DOHH2 (cell line): ENCODE results near the gene DPP4.

Experiments
- H3F3A ChIP-seq: fragments of 200-600 bp; sonication (generic), shearing (Covaris generic); 2 replicates; pipeline ENCODE4 v1.6.0; 2016; ENCODE audit warnings: antibody characterized with exemption, mild to moderate bottlenecking; ENCODE audit not compliant: control insufficient read depth, insufficient read depth
- H3K27ac ChIP-seq: fragments of 200-600 bp; sonication (generic); 2 replicates; pipeline ENCODE4 v1.5.1; 2014; ENCODE audit warnings: low read depth, mild to moderate bottlenecking, low read length, moderate library complexity
- H3K27me3 ChIP-seq: fragments of 200-600 bp; sonication (generic); 2 replicates; pipeline ENCODE4 v1.6.1; 2014; ENCODE audit warnings: mild to moderate bottlenecking, low read length, mixed read lengths; ENCODE audit not compliant: control insufficient read depth
- H3K36me3 ChIP-seq: fragments of 200-600 bp; sonication (generic); 2 replicates; pipeline ENCODE4 v1.6.1; 2014; ENCODE audit warnings: mild to moderate bottlenecking, low read length, moderate library complexity, mixed read lengths; ENCODE audit not compliant: control insufficient read depth
- H3K4me1 ChIP-seq: fragments of 200-600 bp; sonication (generic); 2 replicates; pipeline ENCODE4 v1.6.1; 2014; ENCODE audit warnings: mild to moderate bottlenecking, low read length, mixed read lengths; ENCODE audit not compliant: control insufficient read depth
- H3K4me2 ChIP-seq: fragments of 200-600 bp; sonication (generic); 2 replicates; pipeline ENCODE4 v1.6.0; 2014; ENCODE audit warnings: mild to moderate bottlenecking, low read length, moderate library complexity
- H3K4me3 ChIP-seq: fragments of 200-600 bp; sonication (generic); 2 replicates; pipeline ENCODE4 v1.5.1; 2014; ENCODE audit warnings: mild to moderate bottlenecking, low read length, mixed read lengths
- H3K79me2 ChIP-seq: fragments of 200-600 bp; sonication (generic); 2 replicates; pipeline ENCODE4 v1.6.1; 2014; ENCODE audit warnings: mild to moderate bottlenecking, low read length, mixed read lengths; ENCODE audit not compliant: control insufficient read depth
- H3K9me2 ChIP-seq: fragments of 200-600 bp; sonication (generic); replicated peaks from 2 replicates; pipeline ENCODE4 v1.6.1; 2014; ENCODE audit warnings: mild to moderate bottlenecking, low read length, mixed read lengths; ENCODE audit not compliant: control insufficient read depth
- H3K9me3 ChIP-seq: fragments of 200-600 bp; sonication (generic); 2 replicates; pipeline ENCODE4 v1.6.1; 2014; ENCODE audit warnings: antibody characterized with exemption, low read length, mixed read lengths; ENCODE audit not compliant: control insufficient read depth, insufficient read depth
- H4K20me1 ChIP-seq: fragments of 200-600 bp; sonication (generic); 2 replicates; pipeline ENCODE4 v1.6.0; 2014; ENCODE audit warnings: low read depth, mild to moderate bottlenecking, antibody characterized with exemption, low read length, moderate library complexity; ENCODE audit not compliant: control insufficient read depth, insufficient read depth
- EZH2phosphoT487 ChIP-seq: fragments of 200-600 bp; sonication (generic); IDR thresholded peaks from 2 replicates; pipeline ENCODE4 v1.6.1; 2017; ENCODE audit warnings: borderline replicate concordance, mild to moderate bottlenecking, antibody characterized with exemption, low read length, moderate library complexity, mixed read lengths
- TF ChIP-seq, protein P1 (sequence below): fragments of 200-600 bp; sonication (generic); IDR thresholded peaks from one replicate; pipeline ENCODE4 v1.5.1; 2014; ENCODE audit warnings: antibody characterized with exemption, mild to moderate bottlenecking, low read depth, low read length; ENCODE audit not compliant: poor library complexity, severe bottlenecking

DPP4 gene

DNA sequence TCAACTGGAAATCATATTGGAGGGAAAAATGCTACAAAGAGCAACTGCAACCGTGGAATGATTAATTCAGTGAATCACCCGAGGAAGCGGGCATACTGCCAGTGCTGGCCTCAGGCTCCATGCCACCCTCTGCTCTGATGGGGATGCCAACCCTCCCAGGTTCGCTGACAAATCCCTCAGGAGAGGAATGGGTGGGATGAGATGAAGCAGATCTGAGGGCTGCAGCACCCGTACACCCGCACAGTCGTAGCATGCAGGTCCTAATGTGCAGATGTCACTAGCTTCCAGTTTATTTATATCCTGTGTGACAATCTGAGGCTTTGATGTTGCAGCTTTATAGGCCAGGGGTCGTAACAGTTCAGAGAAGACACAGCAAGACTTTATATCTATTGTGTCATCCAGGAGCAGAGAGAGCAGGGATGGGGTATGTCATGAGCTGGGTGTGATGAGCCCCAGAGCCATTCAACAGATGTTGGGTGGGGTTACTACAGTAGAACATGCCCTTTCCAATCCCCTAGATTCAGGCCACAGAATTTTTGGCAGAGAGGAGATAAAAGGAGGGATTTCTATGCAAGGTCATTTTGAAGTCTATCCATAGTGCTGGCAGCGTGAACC, 44.6 kb downstream of the DPP4 start:
- H3K9me3 ChIP-seq, result no peaks in the 10 kb centered on the region
- H3K4me1 ChIP-seq, result no peaks in the 10 kb centered on the region
- no peaks in the 10 kb centered on the region for H3K27me3 ChIP-seq
- H3K79me2 ChIP-seq, result no peaks in the 10 kb centered on the region
- no peaks in the 10 kb centered on the region for H3K36me3 ChIP-seq
- H4K20me1 ChIP-seq, result no peaks in the 10 kb centered on the region
- TF ChIP-seq, protein P1, sequence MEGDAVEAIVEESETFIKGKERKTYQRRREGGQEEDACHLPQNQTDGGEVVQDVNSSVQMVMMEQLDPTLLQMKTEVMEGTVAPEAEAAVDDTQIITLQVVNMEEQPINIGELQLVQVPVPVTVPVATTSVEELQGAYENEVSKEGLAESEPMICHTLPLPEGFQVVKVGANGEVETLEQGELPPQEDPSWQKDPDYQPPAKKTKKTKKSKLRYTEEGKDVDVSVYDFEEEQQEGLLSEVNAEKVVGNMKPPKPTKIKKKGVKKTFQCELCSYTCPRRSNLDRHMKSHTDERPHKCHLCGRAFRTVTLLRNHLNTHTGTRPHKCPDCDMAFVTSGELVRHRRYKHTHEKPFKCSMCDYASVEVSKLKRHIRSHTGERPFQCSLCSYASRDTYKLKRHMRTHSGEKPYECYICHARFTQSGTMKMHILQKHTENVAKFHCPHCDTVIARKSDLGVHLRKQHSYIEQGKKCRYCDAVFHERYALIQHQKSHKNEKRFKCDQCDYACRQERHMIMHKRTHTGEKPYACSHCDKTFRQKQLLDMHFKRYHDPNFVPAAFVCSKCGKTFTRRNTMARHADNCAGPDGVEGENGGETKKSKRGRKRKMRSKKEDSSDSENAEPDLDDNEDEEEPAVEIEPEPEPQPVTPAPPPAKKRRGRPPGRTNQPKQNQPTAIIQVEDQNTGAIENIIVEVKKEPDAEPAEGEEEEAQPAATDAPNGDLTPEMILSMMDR, result no peak
- no peak for TF ChIP-seq EZH2phosphoT487
- H3K4me3 ChIP-seq, result no peak overlapping the region
- H3K27ac ChIP-seq, result no peak overlapping the region
- no peaks in the 10 kb centered on the region for H3K9me2 ChIP-seq
- H3K4me2 ChIP-seq, result no peak overlapping the region
- no peaks in the 10 kb centered on the region for H3F3A ChIP-seq

DNA sequence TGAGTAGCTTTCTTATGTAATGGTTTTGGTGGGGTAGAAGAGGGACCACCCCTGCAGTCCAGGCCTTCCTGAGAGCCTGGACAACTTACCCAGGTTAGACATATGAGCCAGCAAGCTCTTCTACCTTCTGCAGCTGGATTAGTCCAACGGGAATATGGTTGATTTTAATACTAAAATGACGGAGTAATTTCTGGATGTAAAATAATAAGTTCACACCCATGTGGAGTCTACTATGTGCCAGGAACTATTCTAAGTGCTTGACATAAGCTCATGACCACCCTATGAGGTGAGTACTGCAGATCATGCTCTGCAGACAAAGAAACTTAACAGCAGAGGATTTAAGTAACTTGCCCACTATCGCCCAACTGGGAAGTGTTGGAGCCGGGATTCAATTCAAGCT, 45.5 kb downstream of the DPP4 start:
- Histone ChIP-seq H3K27me3 (no peaks in the 10 kb centered on the region), H3K4me2 (no peak overlapping the region), H3K4me3 (no peak overlapping the region), H3K9me2 (no peaks in the 10 kb centered on the region), H3F3A (no peaks in the 10 kb centered on the region), H3K36me3 (no peaks in the 10 kb centered on the region), H4K20me1 (no peaks in the 10 kb centered on the region), H3K4me1 (no peaks in the 10 kb centered on the region), H3K9me3 (no peaks in the 10 kb centered on the region), H3K79me2 (no peaks in the 10 kb centered on the region), H3K27ac (no peak overlapping the region)
- TF ChIP-seq EZH2phosphoT487, result no peak
- TF ChIP-seq, protein P1, result no peak

DNA sequence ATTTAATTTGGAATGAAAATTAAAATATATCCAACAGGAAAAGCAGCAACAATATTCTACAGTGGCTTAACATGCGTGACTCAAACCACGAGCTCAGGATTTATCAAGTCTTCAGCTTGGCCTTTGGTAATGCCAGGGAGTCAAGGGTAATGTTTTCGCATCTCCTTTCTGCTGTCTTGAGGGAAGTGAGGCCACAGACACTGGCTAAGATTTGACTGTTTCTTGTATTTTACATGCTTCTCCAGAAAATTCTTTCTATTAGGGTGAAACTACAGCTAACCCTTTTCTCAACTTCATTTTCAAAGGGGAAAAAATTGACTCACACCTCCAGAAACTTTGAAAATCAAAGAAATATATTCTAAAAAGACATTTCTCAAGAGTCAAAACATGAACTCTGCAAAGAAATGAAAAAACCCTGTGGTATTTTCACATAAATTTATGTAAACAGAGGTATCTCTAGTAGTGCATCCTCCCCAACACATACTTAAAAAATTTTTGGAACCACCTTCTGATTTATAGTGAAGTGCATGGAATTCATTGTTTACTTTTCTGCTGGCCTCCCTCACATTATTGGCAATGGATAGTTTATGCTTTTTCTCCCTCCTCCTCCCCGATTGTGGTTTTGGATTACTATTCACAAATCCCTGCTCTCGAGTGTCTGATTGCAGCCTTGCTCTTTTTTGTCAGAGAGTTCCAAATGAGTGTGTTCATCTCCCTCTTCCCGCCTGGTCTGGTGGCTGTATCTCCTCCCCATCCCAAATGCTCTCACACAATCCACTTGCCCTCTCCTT, 48.7 kb downstream of the DPP4 start:
- no peaks in the 10 kb centered on the region for H3K36me3 ChIP-seq
- H3K9me3 ChIP-seq, result no peaks in the 10 kb centered on the region
- H3K4me1 ChIP-seq, result no peaks in the 10 kb centered on the region
- TF ChIP-seq EZH2phosphoT487, result no peak
- TF ChIP-seq, protein P1, result no peak
- H3K4me2 ChIP-seq, result no peak overlapping the region
- no peak overlapping the region for H3K4me3 ChIP-seq
- H3K9me2 ChIP-seq, result no peaks in the 10 kb centered on the region
- no peak overlapping the region for H3K27ac ChIP-seq
- no peaks in the 10 kb centered on the region for H3K27me3 ChIP-seq
- no peaks in the 10 kb centered on the region for H3F3A ChIP-seq
- no peaks in the 10 kb centered on the region for H4K20me1 ChIP-seq
- H3K79me2 ChIP-seq, result no peaks in the 10 kb centered on the region
